ENCODE data around the gene NEDD4L. TPM values are rescaled to one million over a fixed set of nuclear protein-coding genes. Genes with fewer than 3 reads are reported as not detected.

NEDD4L gene
- polyA plus RNA-seq, 1 donor: 140 TPM

GRCh38 chr18:58347135-58347534, 303.1 kb downstream of the NEDD4L start:
- DNase-seq: no peak

GRCh38 chr18:58348517-58348916, 304.5 kb downstream of the NEDD4L start:
- no peak for DNase-seq

GRCh38 chr18:58348951-58349350, 304.9 kb downstream of the NEDD4L start:
- DNase-seq: no peak

- DNase-seq: no peak
Observed at GRCh38 chr18:58349650-58350049, 305.6 kb downstream of the NEDD4L start.

- DNase-seq: no peak
Observed at GRCh38 chr18:58350526-58350925, 306.5 kb downstream of the NEDD4L start.

GRCh38 chr18:58351776-58352175, 307.8 kb downstream of the NEDD4L start:
- no peak for DNase-seq

- DNase-seq: no peak
Observed at GRCh38 chr18:58353581-58353980, 309.6 kb downstream of the NEDD4L start.

GRCh38 chr18:58354051-58354450, 310.0 kb downstream of the NEDD4L start:
- DNase-seq: no peak

GRCh38 chr18:58354791-58355190, 310.8 kb downstream of the NEDD4L start:
- DNase-seq: no peak

GRCh38 chr18:58355243-58355642, 311.2 kb downstream of the NEDD4L start:
- no peak for DNase-seq

- DNase-seq: no peak
Observed at GRCh38 chr18:58359218-58359617, 315.2 kb downstream of the NEDD4L start.

GRCh38 chr18:58359620-58360019, 315.6 kb downstream of the NEDD4L start:
- DNase-seq: no peak

GRCh38 chr18:58360324-58360723, 316.3 kb downstream of the NEDD4L start:
- no peak for DNase-seq

- no peak for DNase-seq
Observed at GRCh38 chr18:58361212-58361611, 317.2 kb downstream of the NEDD4L start.

- no peak for DNase-seq
Observed at GRCh38 chr18:58362027-58362575, 318.1 kb downstream of the NEDD4L start.

- DNase-seq: no peak
Observed at GRCh38 chr18:58362829-58363271, 318.8 kb downstream of the NEDD4L start.

GRCh38 chr18:58363767-58364540, 319.9 kb downstream of the NEDD4L start:
- DNase-seq: no peak

- DNase-seq: no peak
Observed at GRCh38 chr18:58364876-58365528, 321.0 kb downstream of the NEDD4L start.

- no peak for DNase-seq
Observed at GRCh38 chr18:58367425-58368140, 323.6 kb downstream of the NEDD4L start.

GRCh38 chr18:58369616-58370015, 325.6 kb downstream of the NEDD4L start:
- DNase-seq: no peak

- DNase-seq: no peak
Observed at GRCh38 chr18:58370038-58370580, 326.1 kb downstream of the NEDD4L start.

GRCh38 chr18:58370612-58371011, 326.6 kb downstream of the NEDD4L start:
- DNase-seq: no peak

Data from left kidney (tissue), 2 donors.